ENCODE results near the gene RIT2. TPM values are rescaled to one million over a fixed set of nuclear protein-coding genes. Genes with fewer than 3 reads are reported as not detected.

Gene RIT2
- total RNA-seq, 4 donors from 2014 or later: not detected

- DNase-seq (ENCODE audit: low spot score) (no peak), ATAC-seq (ENCODE audit: low FRiP score) (no peak)
- TF ChIP-seq CTCF (IDR thresholded peaks at IDR 0.05): no peak
Measured at GRCh38 chr18:42792731-42793130, 322.8 kb downstream of the RIT2 start.

GRCh38 chr18:42784632-42785031, 330.9 kb downstream of the RIT2 start:
- ATAC-seq (ENCODE audit: low FRiP score) (no peak), DNase-seq (ENCODE audit: low spot score) (no peak)
- no peak for TF ChIP-seq CTCF (IDR thresholded peaks at IDR 0.05)

GRCh38 chr18:42782929-42783328, 332.6 kb downstream of the RIT2 start:
- no peak for TF ChIP-seq CTCF (IDR thresholded peaks at IDR 0.05)
- ATAC-seq (ENCODE audit: low FRiP score) (no peak), DNase-seq (ENCODE audit: low spot score) (no peak)

- no peak for TF ChIP-seq CTCF (IDR thresholded peaks at IDR 0.05)
- ATAC-seq (ENCODE audit: low FRiP score) (no peak), DNase-seq (ENCODE audit: low spot score) (no peak)
Measured at GRCh38 chr18:42781298-42781815, 334.1 kb downstream of the RIT2 start.

- ATAC-seq (ENCODE audit: low FRiP score): no peak
- no peak for TF ChIP-seq CTCF (IDR thresholded peaks at IDR 0.05)
- DNase-seq (ENCODE audit: low spot score): no peak
Measured at GRCh38 chr18:42780171-42780570, 335.3 kb downstream of the RIT2 start.

GRCh38 chr18:42778445-42779042, 336.9 kb downstream of the RIT2 start:
- TF ChIP-seq CTCF (IDR thresholded peaks at IDR 0.05): no peak
- no peak for ATAC-seq (ENCODE audit: low FRiP score)
- no peak for DNase-seq (ENCODE audit: low spot score)

GRCh38 chr18:42778024-42778423, 337.5 kb downstream of the RIT2 start:
- no peak for TF ChIP-seq CTCF (IDR thresholded peaks at IDR 0.05)
- DNase-seq (ENCODE audit: low spot score): no peak
- no peak for ATAC-seq (ENCODE audit: low FRiP score)
